MM.1S (cell line): ENCODE data around the gene LIME1.

Experiments used
- EZH2 ChIP-seq: fragments of 300-600 bp; sonication (generic); optimal IDR thresholded peaks from 2 replicates; pipeline ENCODE3; 2017; ENCODE audit warnings: low read depth, mild to moderate bottlenecking, antibody characterized with exemption, low read length, mixed read lengths
- EZH2phosphoT487 ChIP-seq: fragments of 300-600 bp; sonication (generic); IDR thresholded peaks from 2 replicates; pipeline ENCODE4 v1.6.1; 2018; ENCODE audit warnings: antibody characterized with exemption, low read length
- TF ChIP-seq, protein P1 (sequence below): fragments of 300-600 bp; sonication (generic); IDR thresholded peaks from 2 replicates; pipeline ENCODE4 v1.5.1; 2016; ENCODE audit warnings: antibody characterized with exemption, low read length, mixed read lengths

DNA sequence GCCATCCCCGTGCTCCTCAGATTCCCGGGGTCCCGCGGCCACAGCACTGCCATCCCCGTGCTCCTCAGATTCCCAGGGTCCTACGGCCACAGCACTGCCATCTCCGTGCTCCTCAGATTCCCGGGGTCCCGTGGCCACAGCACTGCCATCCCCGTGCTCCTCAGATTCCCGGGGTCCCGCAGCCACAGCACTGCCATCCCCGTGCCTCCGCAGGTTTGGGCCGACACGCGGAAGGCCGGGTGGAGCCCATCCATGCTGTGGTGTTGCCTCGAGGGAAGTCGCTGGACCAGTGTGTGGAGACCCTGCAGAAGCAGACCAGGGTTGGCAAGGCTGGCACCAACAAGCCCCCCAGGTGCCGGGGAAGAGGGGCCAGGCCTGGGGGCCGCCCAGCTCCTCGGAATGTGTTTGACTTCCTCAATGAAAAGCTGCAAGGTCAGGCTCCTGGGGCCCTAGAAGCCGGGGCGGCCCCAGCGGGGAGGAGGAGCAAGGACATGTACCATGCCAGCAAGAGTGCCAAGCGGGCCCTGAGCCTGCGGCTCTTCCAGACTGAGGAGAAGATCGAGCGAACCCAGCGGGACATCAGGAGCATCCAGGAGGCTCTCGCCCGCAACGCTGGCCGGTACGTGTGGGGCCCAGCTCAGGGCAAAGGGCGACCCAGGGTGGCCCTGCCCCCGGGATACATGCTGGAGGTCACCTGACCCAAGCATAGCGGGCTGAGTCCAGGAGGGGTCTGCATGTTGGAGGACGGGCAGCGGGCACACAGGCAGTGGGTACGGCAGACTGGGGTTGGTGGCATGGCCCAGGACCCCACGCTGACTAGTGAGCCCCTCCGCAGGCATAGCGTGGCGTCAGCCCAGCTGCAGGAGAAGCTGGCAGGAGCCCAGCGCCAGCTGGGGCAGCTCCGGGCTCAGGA, 1.3 kb upstream of the LIME1 start:
- TF ChIP-seq, protein P1, sequence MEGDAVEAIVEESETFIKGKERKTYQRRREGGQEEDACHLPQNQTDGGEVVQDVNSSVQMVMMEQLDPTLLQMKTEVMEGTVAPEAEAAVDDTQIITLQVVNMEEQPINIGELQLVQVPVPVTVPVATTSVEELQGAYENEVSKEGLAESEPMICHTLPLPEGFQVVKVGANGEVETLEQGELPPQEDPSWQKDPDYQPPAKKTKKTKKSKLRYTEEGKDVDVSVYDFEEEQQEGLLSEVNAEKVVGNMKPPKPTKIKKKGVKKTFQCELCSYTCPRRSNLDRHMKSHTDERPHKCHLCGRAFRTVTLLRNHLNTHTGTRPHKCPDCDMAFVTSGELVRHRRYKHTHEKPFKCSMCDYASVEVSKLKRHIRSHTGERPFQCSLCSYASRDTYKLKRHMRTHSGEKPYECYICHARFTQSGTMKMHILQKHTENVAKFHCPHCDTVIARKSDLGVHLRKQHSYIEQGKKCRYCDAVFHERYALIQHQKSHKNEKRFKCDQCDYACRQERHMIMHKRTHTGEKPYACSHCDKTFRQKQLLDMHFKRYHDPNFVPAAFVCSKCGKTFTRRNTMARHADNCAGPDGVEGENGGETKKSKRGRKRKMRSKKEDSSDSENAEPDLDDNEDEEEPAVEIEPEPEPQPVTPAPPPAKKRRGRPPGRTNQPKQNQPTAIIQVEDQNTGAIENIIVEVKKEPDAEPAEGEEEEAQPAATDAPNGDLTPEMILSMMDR: no peak
- TF ChIP-seq EZH2phosphoT487 (no peak), EZH2 (no peak)
